ENCODE results near the gene DPH2. TPM values are rescaled to one million over a fixed set of nuclear protein-coding genes. Genes with fewer than 3 reads are reported as not detected.

DPH2 gene
- total and polyA plus RNA-seq, 2 of the 8 experiments (the other 6 are each of a cell fraction or from before 2014, with no cell fraction given): 64.9 to 92.1 TPM

Other genes starting within 250 kb of the DPH2 start
- gene ARTN, start 36.2 kb upstream of the DPH2 start, total RNA-seq (2021; fragmentation: NEBNext Ultra II Directional; extraction: Animal tissue kit (Norgen Biotek cat#: 25700)): 22.7 and 23.3 TPM in 2 replicates
- gene ARTN, start 36.2 kb upstream of the DPH2 start, polyA plus RNA-seq (2011; rRNA removed): 13.5 and 17.4 TPM in 2 replicates
- 20.7 and 23.0 TPM in 2 replicates for gene IPO13, start 23.1 kb upstream of the DPH2 start, total RNA-seq (2021; fragmentation: NEBNext Ultra II Directional; extraction: Animal tissue kit (Norgen Biotek cat#: 25700))
- gene IPO13, start 23.1 kb upstream of the DPH2 start, polyA plus RNA-seq (2011; rRNA removed): 27.0 and 29.4 TPM in 2 replicates
- gene ATP6V0B, start 5.0 kb downstream of the DPH2 start, total RNA-seq (2021; fragmentation: NEBNext Ultra II Directional; extraction: Animal tissue kit (Norgen Biotek cat#: 25700)): 105 and 106 TPM in 2 replicates
- 302 and 308 TPM in 2 replicates for gene ATP6V0B, start 5.0 kb downstream of the DPH2 start, polyA plus RNA-seq (2011; rRNA removed)
- 56.5 and 60.6 TPM in 2 replicates for gene B4GALT2, start 9.2 kb downstream of the DPH2 start, total RNA-seq (2021; fragmentation: NEBNext Ultra II Directional; extraction: Animal tissue kit (Norgen Biotek cat#: 25700))
- 121 and 152 TPM in 2 replicates for gene B4GALT2, start 9.2 kb downstream of the DPH2 start, polyA plus RNA-seq (2011; rRNA removed)
- 10.5 and 11.2 TPM in 2 replicates for gene CCDC24, start 21.6 kb downstream of the DPH2 start, total RNA-seq (2021; fragmentation: NEBNext Ultra II Directional; extraction: Animal tissue kit (Norgen Biotek cat#: 25700))
- 11.4 and 19.7 TPM in 2 replicates for gene CCDC24, start 21.6 kb downstream of the DPH2 start, polyA plus RNA-seq (2011; rRNA removed)
- 24.1 and 24.2 TPM in 2 replicates for gene SLC6A9, start 61.5 kb downstream of the DPH2 start, total RNA-seq (2021; fragmentation: NEBNext Ultra II Directional; extraction: Animal tissue kit (Norgen Biotek cat#: 25700))
- gene SLC6A9, start 61.5 kb downstream of the DPH2 start, polyA plus RNA-seq (2011; rRNA removed): 20.2 and 34.5 TPM in 2 replicates
- not detected in 2 replicates for gene KLF17, start 148.8 kb downstream of the DPH2 start, total RNA-seq (2021; fragmentation: NEBNext Ultra II Directional; extraction: Animal tissue kit (Norgen Biotek cat#: 25700))
- not detected in 2 replicates for gene KLF17, start 148.8 kb downstream of the DPH2 start, polyA plus RNA-seq (2011; rRNA removed)
- 0.09 TPM in 1 of 2 replicates, not detected in the other for gene KLF18, start 171.6 kb downstream of the DPH2 start, total RNA-seq (2021; fragmentation: NEBNext Ultra II Directional; extraction: Animal tissue kit (Norgen Biotek cat#: 25700))
- 0.15 and 0.19 TPM in 2 replicates for gene KLF18, start 171.6 kb downstream of the DPH2 start, polyA plus RNA-seq (2011; rRNA removed)
- gene DMAP1, start 243.5 kb downstream of the DPH2 start, total RNA-seq (2021; fragmentation: NEBNext Ultra II Directional; extraction: Animal tissue kit (Norgen Biotek cat#: 25700)): 36.4 and 37.6 TPM in 2 replicates
- gene DMAP1, start 243.5 kb downstream of the DPH2 start, polyA plus RNA-seq (2011; rRNA removed): 42.4 and 61.1 TPM in 2 replicates

All from H1 (cell line).